Measurements from ENCODE around the gene RAF1.
"Not testable (repeated sequence)": the region's sequence is repeated elsewhere in the genome, so short reads cannot be mapped to it uniquely, and the experiment has no call there.

RAF1 gene

DNA sequence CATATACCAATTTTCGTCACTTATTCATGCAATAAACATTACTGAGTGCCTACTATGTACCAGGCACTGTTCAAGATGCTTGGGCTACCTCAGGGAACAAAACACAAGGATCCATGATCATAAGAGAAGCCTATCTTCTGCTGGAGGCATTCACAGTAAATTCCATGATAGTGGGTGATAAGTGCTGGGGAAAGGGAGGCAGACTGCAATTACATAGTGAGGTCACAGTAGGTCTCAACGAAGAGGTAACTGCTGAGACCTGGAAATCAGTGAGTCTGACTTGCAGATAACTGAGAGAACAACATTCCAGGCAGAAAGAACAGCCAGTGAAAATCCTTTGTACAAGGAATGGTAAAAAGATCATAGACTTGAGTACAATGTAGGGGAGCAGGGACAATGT, 33.6 kb downstream of the RAF1 start:
- Mint-ChIP-seq H3K27me3 (no peaks in the 10 kb centered on the region), H3K9me3 (no peaks in the 10 kb centered on the region), H3K4me1 (peaks cover 66% of the 10 kb centered on the region), H3K36me3 (peaks cover 4% of the 10 kb centered on the region), H3K4me3 (no peak overlapping the region), H3K27ac (peak overlapping the region; percentile 38)

- Mint-ChIP-seq H3K4me3 (no peak overlapping the region), H3K4me1 (peaks cover 68% of the 10 kb centered on the region), H3K27me3 (no peaks in the 10 kb centered on the region), H3K27ac (no peak overlapping the region), H3K9me3 (no peaks in the 10 kb centered on the region), H3K36me3 (peaks cover 4% of the 10 kb centered on the region)
Observed at GRCh38 chr3:12629560-12629959, 34.4 kb downstream of the RAF1 start.

GRCh38 chr3:12628813-12629212, 35.1 kb downstream of the RAF1 start:
- Mint-ChIP-seq H3K4me1 (peaks cover 71% of the 10 kb centered on the region), H3K4me3 (no peak overlapping the region), H3K36me3 (peaks cover 4% of the 10 kb centered on the region), H3K27ac (no peak overlapping the region), H3K27me3 (no peaks in the 10 kb centered on the region), H3K9me3 (no peaks in the 10 kb centered on the region)

DNA sequence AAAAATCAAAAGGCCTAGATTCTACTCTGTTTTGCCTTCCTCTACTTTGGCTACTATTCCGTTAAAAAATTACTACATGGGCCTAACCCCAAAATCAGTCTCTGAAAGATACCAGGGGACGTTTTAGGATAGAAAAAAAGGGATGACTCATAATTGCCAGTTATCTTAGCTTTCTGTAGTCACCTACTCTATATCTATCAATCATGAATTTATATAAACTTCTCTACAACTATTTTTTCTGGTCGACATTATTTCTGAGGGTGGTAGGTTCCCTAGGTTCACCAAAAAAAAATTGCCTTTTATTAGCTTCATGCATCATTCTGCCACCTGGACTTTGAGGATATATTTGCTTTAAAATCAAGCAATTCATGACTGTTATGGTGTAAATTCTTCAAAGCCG, 36.5 kb downstream of the RAF1 start:
- H3K36me3 Mint-ChIP-seq: peaks cover 4% of the 10 kb centered on the region
- peak overlapping the region; percentile 66 for H3K27ac Mint-ChIP-seq
- H3K4me1 Mint-ChIP-seq: peaks cover 70% of the 10 kb centered on the region
- H3K9me3 Mint-ChIP-seq: no peaks in the 10 kb centered on the region
- peak overlapping the region; percentile 69 for H3K4me3 Mint-ChIP-seq
- H3K27me3 Mint-ChIP-seq: no peaks in the 10 kb centered on the region

DNA sequence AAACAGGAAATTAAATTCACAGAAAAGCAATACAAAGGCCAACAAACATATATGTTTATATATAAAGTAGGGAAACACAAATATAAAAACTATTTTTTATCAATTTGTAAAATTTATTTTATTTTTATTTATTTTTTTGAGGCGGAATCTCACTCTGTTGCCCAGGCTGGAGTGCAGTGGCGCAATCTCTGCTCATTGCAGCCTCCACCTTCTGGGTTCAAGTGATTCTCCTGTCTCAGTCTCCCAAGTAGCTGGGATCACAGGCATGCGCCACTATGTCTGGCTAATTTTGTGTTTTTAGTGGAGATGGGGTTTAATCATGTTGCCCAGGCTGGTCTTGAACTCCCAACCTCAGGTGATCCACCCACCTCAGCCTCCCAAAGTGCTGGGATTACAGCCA, 39.0 kb downstream of the RAF1 start:
- not testable (repeated sequence) for H3K27ac Mint-ChIP-seq, H3K27me3 Mint-ChIP-seq, H3K4me3 Mint-ChIP-seq, H3K9me3 Mint-ChIP-seq, H3K36me3 Mint-ChIP-seq
- peaks cover 64% of the 10 kb centered on the region for H3K4me1 Mint-ChIP-seq

DNA sequence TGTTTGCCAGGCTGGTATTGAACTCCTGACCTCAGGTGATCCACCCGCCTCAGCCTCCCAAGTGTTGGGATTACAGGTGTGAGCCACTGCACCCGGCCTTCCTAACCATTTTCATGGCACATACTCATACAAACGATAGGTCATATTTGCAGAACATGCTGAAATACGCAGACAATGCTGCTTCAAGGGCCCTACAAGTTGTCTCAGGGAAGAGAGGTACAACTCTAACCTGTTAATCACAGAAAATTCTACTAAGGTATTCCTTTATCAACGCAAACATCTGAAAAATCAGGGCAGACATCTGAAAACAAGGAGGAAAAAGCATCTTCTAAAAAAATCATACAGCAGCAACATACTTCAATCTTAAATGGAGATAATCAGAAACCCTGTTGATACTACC, 39.9 kb downstream of the RAF1 start:
- Mint-ChIP-seq H3K27me3 (no peaks in the 10 kb centered on the region), H3K9me3 (no peaks in the 10 kb centered on the region), H3K4me1 (peaks cover 56% of the 10 kb centered on the region), H3K27ac (peak overlapping the region; percentile 41), H3K36me3 (peaks cover 1% of the 10 kb centered on the region), H3K4me3 (no peak overlapping the region)

DNA sequence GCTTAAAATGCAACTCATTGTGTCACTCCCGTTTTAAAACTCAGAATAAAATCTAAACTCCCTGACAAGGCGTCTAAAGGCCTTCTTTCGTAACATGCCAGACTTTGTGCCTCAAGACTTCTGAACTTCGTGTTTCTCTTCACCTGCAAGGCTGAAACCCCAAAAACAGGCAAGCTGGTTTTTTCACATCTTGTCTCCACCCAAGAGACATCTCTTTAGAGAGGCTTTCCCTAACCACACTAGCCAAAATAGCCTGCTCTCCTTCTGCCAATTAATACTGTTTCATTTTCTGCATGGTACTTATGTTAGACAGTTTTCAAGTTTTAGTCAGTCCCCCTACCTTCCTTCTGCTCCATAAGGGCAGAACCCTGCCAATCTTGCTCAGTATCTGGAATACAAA, 41.6 kb downstream of the RAF1 start:
- Mint-ChIP-seq H3K4me3 (no peak overlapping the region), H3K27me3 (no peaks in the 10 kb centered on the region), H3K4me1 (peaks cover 55% of the 10 kb centered on the region), H3K27ac (peak overlapping the region; percentile 81), H3K9me3 (no peaks in the 10 kb centered on the region), H3K36me3 (peaks cover 3% of the 10 kb centered on the region)

- no peaks in the 10 kb centered on the region for H3K9me3 Mint-ChIP-seq
- H3K4me1 Mint-ChIP-seq: peaks cover 54% of the 10 kb centered on the region
- no peak overlapping the region for H3K4me3 Mint-ChIP-seq
- H3K36me3 Mint-ChIP-seq: peaks cover 5% of the 10 kb centered on the region
- H3K27me3 Mint-ChIP-seq: no peaks in the 10 kb centered on the region
- H3K27ac Mint-ChIP-seq: no peak overlapping the region
Observed at GRCh38 chr3:12620729-12621128, 43.2 kb downstream of the RAF1 start.

DNA sequence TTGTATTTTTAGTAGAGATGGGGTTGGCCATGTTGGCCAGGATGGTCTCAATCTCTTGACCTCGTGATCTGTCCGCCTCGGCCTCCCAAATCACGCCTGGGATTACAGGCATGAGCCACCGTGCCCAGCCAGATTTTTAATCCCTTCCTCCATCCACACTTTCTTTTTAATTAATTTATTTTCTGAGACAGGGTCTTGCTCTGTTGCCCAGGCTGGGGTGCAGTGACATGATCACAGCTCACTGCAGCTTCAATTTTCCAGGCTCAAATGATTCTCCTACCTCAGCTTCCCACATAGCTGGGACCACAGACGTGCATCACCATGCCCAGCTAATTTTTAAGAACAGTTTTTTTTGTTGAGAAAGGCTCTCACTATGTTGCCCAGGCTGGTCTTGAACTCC, 43.6 kb downstream of the RAF1 start:
- Mint-ChIP-seq H3K36me3 (peaks cover 6% of the 10 kb centered on the region), H3K4me1 (peaks cover 52% of the 10 kb centered on the region), H3K9me3 (no peaks in the 10 kb centered on the region), H3K27me3 (no peaks in the 10 kb centered on the region), H3K4me3 (no peak overlapping the region), H3K27ac (no peak overlapping the region)

GRCh38 chr3:12618426-12618825, 45.5 kb downstream of the RAF1 start:
- Mint-ChIP-seq H3K36me3 (peaks cover 6% of the 10 kb centered on the region), H3K27ac (no peak overlapping the region), H3K9me3 (no peaks in the 10 kb centered on the region), H3K4me3 (no peak overlapping the region), H3K27me3 (no peaks in the 10 kb centered on the region), H3K4me1 (peaks cover 58% of the 10 kb centered on the region)

DNA sequence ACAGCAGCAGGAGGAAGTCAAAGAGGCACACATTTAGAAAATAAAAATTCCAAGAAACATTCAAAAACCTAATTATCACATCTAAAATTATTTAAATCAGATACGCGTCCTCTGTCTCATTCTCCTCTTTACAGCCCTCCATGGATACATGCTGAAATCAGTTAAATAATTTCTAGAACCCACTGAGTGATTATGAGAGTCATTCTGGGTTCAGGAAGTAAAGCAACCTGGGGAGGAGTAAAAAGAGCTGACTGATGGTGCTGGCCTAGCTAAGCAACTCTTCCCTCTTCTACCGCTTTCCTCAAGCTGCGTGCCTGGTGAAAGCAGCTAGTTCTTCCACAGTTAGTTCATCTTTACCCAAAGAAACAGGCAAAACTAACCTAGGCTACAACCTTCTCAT, 48.7 kb downstream of the RAF1 start:
- Mint-ChIP-seq H3K9me3 (no peaks in the 10 kb centered on the region), H3K36me3 (peaks cover 7% of the 10 kb centered on the region), H3K4me3 (no peak overlapping the region), H3K27ac (peak overlapping the region; percentile 51), H3K4me1 (peaks cover 55% of the 10 kb centered on the region), H3K27me3 (no peaks in the 10 kb centered on the region)

DNA sequence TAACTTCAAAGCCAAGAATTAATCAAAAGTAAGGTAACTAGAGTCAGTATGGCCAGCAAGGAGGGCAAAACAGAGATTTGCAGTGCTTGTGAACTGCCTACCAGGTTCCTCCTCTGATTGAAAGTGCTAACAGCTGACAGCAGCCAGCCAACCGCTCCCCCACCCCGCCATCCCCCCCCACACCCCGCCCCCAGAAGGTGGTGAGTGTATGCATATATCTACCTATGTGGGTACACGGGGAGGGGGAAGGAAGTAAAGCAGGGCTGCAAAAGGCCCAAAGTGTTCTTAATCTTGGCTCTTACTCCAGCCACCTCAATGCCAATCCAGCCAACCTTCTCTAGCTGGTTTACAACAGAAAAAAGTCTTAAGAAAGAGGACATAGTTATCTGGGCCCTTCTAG, 50.7 kb downstream of the RAF1 start:
- H3K36me3 Mint-ChIP-seq: peaks cover 7% of the 10 kb centered on the region
- H3K4me3 Mint-ChIP-seq: no peak overlapping the region
- peaks cover 58% of the 10 kb centered on the region for H3K4me1 Mint-ChIP-seq
- no peaks in the 10 kb centered on the region for H3K27me3 Mint-ChIP-seq
- H3K27ac Mint-ChIP-seq: peak overlapping the region; percentile 18
- no peaks in the 10 kb centered on the region for H3K9me3 Mint-ChIP-seq

GRCh38 chr3:12612514-12613226, 51.2 kb downstream of the RAF1 start:
- peaks cover 54% of the 10 kb centered on the region for H3K4me1 Mint-ChIP-seq
- no peaks in the 10 kb centered on the region for H3K9me3 Mint-ChIP-seq
- no peak overlapping the region for H3K27ac Mint-ChIP-seq
- H3K4me3 Mint-ChIP-seq: no peak overlapping the region
- no peaks in the 10 kb centered on the region for H3K27me3 Mint-ChIP-seq
- H3K36me3 Mint-ChIP-seq: peaks cover 5% of the 10 kb centered on the region

DNA sequence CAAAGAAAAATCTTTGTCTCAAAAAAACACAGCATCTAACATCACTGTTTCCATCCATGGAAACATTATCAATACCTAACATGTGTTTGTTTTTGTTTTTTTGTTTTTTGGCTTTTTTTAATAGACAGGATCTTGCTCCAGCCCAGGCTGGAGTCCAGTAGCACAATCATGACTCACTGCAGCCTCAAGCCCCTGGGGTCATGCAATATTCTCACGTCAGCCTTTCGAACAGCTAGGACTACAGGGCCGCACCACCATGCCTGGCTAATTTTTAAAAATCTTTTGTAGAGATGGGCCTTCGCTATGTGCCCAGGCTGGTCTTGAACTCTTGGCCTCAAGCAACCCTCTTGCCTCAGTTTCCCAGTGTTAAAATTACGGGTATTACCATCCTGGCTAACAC, 52.8 kb downstream of the RAF1 start:
- H3K27ac Mint-ChIP-seq: no peak overlapping the region
- peaks cover 56% of the 10 kb centered on the region for H3K4me1 Mint-ChIP-seq
- no peaks in the 10 kb centered on the region for H3K9me3 Mint-ChIP-seq
- no peaks in the 10 kb centered on the region for H3K27me3 Mint-ChIP-seq
- H3K36me3 Mint-ChIP-seq: peaks cover 7% of the 10 kb centered on the region
- H3K4me3 Mint-ChIP-seq: no peak overlapping the region

- Mint-ChIP-seq H3K27me3 (no peaks in the 10 kb centered on the region), H3K9me3 (no peaks in the 10 kb centered on the region), H3K4me1 (peaks cover 37% of the 10 kb centered on the region), H3K27ac (no peak overlapping the region), H3K36me3 (peaks cover 12% of the 10 kb centered on the region), H3K4me3 (no peak overlapping the region)
Observed at GRCh38 chr3:12608376-12608775, 55.5 kb downstream of the RAF1 start.

GRCh38 chr3:12603969-12604368, 59.9 kb downstream of the RAF1 start:
- Mint-ChIP-seq H3K4me3 (no peak overlapping the region), H3K4me1 (peaks cover 20% of the 10 kb centered on the region), H3K36me3 (peaks cover 13% of the 10 kb centered on the region), H3K27ac (no peak overlapping the region), H3K9me3 (no peaks in the 10 kb centered on the region), H3K27me3 (no peaks in the 10 kb centered on the region)

DNA sequence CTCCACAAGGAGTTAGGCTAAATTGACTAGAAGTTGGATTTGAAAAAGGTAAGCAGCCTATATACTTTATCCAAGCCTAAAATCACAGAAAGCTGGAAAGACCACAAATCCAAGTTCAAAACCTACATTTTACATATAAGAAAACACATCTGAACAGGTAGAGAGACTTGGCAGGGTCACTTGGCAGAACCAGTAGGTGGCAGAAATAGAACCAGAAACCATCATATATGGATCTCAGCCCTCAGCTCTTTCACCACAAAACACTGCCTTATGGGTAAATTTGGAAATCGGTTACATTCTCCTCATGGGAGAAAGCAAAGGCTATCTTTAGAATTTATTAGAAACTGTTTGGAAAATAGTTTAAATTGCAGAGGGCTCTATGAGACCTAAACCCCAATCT, 62.8 kb downstream of the RAF1 start:
- peaks cover 10% of the 10 kb centered on the region for H3K4me1 Mint-ChIP-seq
- peaks cover 9% of the 10 kb centered on the region for H3K36me3 Mint-ChIP-seq

More for the DNA sequence above, 62.8 kb downstream of the RAF1 start:
- H3K9me3 Mint-ChIP-seq: no peaks in the 10 kb centered on the region
- H3K27ac Mint-ChIP-seq: no peak overlapping the region
- H3K4me3 Mint-ChIP-seq: no peak overlapping the region
- no peaks in the 10 kb centered on the region for H3K27me3 Mint-ChIP-seq

Measured in activated naive CD4-positive, alpha-beta T cell treated with anti-CD3 and anti-CD28 coated beads, Interleukin-2, amount 50 U/mL, for 24 hours (primary cell).